Measurements from ENCODE around the gene SLC6A13.

DNA sequence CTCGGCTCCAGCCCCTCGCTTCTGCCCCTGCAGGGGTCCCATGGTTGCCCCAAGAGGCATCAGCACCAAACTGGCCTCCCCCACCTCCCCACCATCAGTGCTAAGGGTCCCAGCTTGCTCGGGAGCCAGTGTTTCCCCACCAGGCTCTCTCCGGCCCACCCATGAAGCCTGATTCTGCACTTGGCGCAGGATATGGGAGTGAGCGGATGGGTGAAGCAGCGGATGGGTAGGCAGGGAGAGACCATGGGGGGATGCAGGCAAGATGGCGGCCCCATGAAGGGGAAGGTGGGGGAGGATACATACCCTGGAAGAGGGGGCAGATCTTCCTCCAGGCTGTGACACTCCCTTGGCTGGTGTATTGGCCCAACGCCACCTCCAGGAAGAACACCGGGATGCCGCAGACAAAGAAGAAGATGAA lies 58.4 kb downstream of the SLC6A13 start:
- no peak for TF ChIP-seq CTCF (IDR thresholded peaks at IDR 0.05)
- TF ChIP-seq POLR2AphosphoS5 (IDR thresholded peaks at IDR 0.05): no peak
- no peak for TF ChIP-seq POLR2A (IDR thresholded peaks at IDR 0.05)
